HepG2 (cell line): ENCODE data around the gene PDSS2.
"Not testable (repeated sequence)": the region's sequence is repeated elsewhere in the genome, so short reads cannot be mapped to it uniquely, and the experiment has no call there.

ENCODE experiments used
- CTCF ChIP-seq: sonication (generic); formaldehyde crosslinking; IDR thresholded peaks from 2 replicates; pipeline ENCODE4 v1.5.0; 2020; ENCODE audit warnings: mild to moderate bottlenecking, missing genetic modification reagents, moderate library complexity
- HINFP ChIP-seq: sonication (generic); formaldehyde crosslinking; IDR thresholded peaks from 2 replicates; pipeline ENCODE4 v1.4.0; 2020; ENCODE audit warnings: low read depth, mild to moderate bottlenecking, missing genetic modification reagents
- HNRNPK ChIP-seq: fragments of 200-400 bp; formaldehyde crosslinking; IDR thresholded peaks from 2 replicates; pipeline ENCODE4 v1.6.1; 2018; ENCODE audit warnings: low read length, low read depth, moderate library complexity, mild to moderate bottlenecking; ENCODE audit not compliant: poor library complexity, severe bottlenecking
- HOMEZ ChIP-seq: IDR thresholded peaks from 2 replicates; pipeline ENCODE4 v1.6.1; 2016; ENCODE audit warnings: low read depth
- PATZ1 ChIP-seq: sonication (generic); formaldehyde crosslinking; IDR thresholded peaks from 2 replicates; pipeline ENCODE4 v1.4.0; 2020; ENCODE audit warnings: missing genetic modification reagents
- REPIN1 ChIP-seq: sonication (generic); formaldehyde crosslinking; IDR thresholded peaks from 2 replicates; pipeline ENCODE4 v1.8.0; 2022; ENCODE audit warnings: missing genetic modification reagents, low read depth, mild to moderate bottlenecking, borderline replicate concordance
- RFX1 ChIP-seq: fragments of 450-650 bp; IDR thresholded peaks from 2 replicates; pipeline ENCODE4 v1.6.1; 2017
- ZFP37 ChIP-seq: sonication (generic); formaldehyde crosslinking; IDR thresholded peaks from 2 replicates; pipeline ENCODE4 v1.4.0; 2020; ENCODE audit warnings: missing genetic modification reagents, borderline replicate concordance
- ZNF274 ChIP-seq: sonication (generic); formaldehyde crosslinking; IDR thresholded peaks from 2 replicates; pipeline ENCODE4 v1.5.1; 2020; ENCODE audit warnings: mild to moderate bottlenecking, missing genetic modification reagents

- TF ChIP-seq PATZ1 (CRISPR knock-in tag); REPIN1 (CRISPR knock-in tag); CTCF (CRISPR knock-in tag); ZNF274; HINFP (CRISPR knock-in tag); ZFP37; HNRNPK; HOMEZ (CRISPR knock-in tag); RFX1: not testable (repeated sequence)
Observed at GRCh38 chr6:107118540-107118939, 340.8 kb downstream of the PDSS2 start.
